IPS-11a (cell line): ENCODE data around the gene GPR62.
"Not testable (repeated sequence)": the region's sequence is repeated elsewhere in the genome, so short reads cannot be mapped to it uniquely, and the experiment has no call there.

ENCODE experiments used
- H3K4me3 ChIP-seq: one replicate; pipeline ENCODE4 v1.5.1; 2013; ENCODE audit warnings: low read depth, low read length, control low read depth

GPR62 gene, protein sequence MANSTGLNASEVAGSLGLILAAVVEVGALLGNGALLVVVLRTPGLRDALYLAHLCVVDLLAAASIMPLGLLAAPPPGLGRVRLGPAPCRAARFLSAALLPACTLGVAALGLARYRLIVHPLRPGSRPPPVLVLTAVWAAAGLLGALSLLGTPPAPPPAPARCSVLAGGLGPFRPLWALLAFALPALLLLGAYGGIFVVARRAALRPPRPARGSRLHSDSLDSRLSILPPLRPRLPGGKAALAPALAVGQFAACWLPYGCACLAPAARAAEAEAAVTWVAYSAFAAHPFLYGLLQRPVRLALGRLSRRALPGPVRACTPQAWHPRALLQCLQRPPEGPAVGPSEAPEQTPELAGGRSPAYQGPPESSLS

DNA sequence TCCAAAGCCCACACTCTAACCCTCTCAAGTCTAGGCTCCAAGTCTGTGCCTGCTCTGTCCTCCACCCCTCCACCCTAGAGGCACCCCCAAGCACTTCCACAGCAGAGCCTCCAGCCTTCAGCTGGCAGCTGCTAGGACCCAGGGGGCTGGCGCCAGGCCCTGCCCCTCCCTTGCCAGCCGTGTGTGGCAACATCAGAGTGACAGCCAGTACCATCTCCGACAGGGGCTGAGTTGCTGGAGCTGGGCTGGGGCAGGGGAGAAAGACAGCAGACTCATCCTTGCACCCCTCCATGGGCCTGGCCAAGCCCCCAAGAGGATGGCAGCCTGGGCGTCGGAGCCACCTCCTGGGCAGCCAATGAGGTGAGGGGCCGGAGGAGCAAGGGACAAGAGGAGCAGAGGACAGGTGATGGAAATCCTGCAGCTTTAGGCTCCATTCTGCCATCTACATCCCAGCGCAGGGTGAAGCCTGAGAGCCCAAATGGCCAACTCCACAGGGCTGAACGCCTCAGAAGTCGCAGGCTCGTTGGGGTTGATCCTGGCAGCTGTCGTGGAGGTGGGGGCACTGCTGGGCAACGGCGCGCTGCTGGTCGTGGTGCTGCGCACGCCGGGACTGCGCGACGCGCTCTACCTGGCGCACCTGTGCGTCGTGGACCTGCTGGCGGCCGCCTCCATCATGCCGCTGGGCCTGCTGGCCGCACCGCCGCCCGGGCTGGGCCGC lies at the start of gene GPR62:
Gene GPR62, plus strand, starts transcription at position 207 of the 718 bp plus-strand sequence. Its CDS starts 272 bp downstream, at position 479.
- peak within 1 kb of the TSS; percentile 27 for H3K4me3 ChIP-seq

DNA sequence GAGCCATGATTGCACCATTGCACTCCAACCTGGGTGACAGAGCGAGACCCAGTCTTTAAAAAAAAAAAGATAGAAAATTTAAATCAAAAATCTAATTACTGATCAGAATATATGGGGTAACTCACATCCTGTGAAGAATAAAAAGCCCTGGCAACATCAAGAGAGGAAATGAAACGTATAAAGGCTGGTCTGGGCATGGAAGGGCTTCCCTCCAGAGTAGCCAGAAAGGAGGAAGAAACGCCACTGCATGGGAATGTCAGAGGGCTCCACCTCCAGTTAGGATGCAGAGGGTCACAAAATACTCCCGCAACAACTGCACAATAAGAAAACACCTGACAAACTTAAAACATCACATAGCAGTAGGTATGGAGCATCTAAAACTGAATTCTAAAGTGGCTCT lies 47.2 kb upstream of the GPR62 start:
- no peak overlapping the region for H3K4me3 ChIP-seq

DNA sequence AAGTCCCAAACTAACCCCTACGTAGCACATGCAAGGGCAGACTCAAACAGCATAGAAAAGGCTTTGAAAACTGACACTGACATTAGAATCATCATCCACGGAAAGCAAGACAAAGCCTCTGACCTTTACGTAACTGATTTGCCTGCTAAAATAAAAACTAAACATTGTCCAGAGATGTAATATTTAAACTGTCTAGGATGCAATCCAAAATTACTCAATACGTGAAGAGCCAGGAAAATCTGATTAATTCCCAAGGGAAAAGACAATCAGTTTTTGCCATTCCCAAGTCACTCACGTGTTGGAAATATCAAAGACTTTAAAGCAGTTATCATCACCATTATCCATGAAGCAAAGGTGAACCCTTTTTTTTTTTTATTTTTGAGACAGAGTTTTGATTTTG lies 38.8 kb upstream of the GPR62 start:
- H3K4me3 ChIP-seq: no peak overlapping the region

DNA sequence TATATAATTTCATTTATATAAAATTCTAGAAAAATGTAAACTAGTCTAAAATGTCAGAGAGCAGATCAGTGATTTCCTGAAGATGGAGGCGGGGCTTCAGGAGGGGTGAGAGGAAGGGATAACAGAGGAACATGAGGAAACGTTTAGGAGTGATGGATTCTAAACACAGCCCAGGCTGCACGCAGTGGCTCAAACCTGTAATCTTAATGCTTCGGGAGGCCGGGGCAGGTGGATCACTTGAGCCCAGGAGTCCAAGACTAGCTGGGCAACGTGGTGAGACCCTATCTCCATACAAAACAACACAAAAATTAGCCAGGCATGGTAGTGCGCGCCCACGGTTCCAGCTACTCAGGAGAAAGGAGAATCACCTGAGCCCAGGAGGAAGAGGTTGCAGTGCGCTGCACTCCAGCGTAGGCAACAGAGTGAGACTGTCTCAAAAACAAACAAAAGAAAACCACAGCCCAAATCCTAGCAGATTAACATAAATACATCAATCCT lies 34.1 kb upstream of the GPR62 start:
- H3K4me3 ChIP-seq: no peak overlapping the region

DNA sequence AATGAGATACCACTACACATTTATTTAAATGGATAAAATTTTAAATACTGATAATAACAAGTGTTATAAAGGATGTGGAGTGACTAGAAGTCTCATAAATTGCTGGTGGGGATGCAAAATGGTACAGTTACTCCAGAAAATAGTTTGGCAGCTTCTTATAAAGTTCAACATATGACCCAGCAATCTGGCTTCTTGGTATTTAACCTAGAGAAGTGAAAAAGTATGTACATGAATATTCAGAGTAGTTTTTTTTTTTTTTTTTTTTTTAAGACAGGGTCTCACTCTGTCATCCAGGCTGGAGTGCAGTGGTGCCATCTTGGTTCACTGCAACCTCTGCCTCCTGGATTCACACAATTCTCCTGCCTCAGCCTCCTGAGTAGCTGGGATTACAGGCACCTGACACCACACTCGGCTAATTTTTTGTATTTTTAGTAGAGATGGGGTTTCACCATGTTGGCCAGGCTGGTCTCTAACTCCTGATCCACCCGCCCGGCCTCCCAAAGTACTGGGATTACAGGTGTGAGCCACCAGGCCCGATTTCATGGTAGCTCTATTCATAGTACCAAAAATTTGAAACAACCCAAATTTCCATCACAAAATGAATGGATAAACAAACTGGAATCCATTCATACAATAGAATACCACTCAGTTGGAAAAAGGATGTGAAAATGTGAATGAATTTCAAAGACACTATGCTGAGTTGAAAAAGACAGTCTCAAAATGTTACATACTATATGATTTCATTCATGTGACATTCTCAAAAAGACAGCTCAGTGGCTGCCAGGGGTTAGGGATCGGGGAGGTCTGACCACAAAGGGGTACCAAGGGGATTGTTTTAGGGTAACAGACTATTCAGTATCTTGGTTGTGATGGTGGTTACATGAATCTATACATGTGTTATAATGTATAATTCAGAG lies 27.9 kb upstream of the GPR62 start:
- no peak overlapping the region for H3K4me3 ChIP-seq

DNA sequence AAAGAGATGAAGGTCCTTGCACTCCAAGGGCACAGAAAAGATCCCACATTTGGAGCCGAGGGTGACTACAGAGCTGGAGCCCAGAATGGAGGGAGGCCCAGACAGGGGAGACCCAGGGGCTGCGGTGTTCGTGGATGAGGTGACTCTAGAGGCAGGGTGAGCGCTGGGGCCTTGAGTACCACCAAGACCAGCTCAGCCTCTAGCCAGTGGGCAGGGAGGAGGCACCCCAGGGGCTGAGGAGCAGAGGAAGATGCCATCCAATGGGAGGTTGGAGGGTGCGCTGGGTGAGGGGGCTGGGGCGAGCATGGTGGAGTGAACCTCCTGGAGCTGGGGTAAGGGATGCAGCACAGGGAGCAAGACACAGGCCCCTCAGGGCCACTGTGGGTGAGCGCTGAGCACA lies 26.7 kb upstream of the GPR62 start:
- no peak overlapping the region for H3K4me3 ChIP-seq

DNA sequence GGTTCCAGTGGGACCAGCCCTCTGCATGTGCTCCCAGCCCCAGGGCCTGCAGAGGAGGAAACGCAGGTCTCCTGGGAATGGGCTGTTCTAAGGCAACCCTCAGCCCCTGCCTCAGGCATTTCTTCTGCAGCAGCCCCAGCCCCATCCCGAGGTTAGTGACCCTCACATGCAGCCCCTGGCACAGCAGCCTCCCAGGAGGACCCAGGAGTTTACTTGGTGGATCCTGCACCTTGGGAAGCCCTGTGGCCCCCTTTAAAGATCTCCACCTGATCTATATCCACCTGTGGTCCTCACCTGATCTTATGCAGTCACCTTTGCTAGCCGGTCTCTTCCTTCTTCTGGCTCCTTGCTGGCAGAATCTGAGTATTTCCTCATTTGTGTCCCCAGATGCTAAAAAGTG lies 26.2 kb upstream of the GPR62 start:
- H3K4me3 ChIP-seq: not testable (repeated sequence)

DNA sequence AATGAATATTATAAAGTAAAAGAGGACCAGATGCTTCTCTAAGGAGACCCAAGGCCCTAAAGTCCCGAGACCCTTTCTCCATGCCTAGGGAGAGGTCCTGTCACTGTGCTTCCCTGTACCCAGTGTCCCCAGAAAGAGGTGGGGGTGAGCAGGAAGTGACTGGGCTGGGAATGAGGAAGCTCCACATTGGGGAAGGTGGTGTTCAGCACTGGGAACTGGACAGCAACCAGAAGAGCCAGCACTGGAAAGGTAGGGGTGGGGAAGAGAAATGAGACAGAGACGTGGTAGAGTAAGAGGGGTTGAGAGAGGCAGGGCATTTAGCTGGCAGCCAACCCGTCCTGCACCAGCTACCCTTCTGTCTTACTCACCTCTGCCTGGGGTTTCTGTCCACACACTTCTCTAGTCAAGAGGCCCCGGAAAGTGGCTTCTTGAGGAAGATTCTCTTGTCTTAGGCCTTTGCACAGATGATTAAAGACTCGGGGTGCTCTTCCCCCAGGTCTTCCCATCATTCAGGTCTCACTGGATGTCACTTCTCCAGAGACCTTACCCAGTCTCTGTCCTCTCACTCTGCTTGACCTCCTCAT lies 25.7 kb upstream of the GPR62 start:
- H3K4me3 ChIP-seq: no peak overlapping the region

DNA sequence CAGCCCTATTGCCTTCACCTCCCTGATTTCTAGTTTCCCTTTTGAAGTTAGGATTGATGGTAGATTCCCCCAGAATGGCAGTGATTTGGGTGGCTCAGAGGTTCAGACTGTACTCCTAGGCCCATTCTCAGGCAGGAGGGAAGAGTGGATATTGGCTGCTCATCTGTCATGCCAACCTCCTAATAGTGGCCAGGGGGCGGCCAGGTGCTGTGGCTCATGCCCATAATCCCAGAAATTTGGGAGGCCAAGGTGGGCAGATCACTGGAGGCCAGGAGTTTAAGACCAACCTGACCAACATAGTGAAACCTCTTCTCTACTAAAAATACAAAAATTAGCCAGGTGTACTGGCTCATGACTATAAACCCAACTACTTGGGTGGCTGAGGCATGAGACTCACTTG lies 24.7 kb upstream of the GPR62 start:
- no peak overlapping the region for H3K4me3 ChIP-seq

DNA sequence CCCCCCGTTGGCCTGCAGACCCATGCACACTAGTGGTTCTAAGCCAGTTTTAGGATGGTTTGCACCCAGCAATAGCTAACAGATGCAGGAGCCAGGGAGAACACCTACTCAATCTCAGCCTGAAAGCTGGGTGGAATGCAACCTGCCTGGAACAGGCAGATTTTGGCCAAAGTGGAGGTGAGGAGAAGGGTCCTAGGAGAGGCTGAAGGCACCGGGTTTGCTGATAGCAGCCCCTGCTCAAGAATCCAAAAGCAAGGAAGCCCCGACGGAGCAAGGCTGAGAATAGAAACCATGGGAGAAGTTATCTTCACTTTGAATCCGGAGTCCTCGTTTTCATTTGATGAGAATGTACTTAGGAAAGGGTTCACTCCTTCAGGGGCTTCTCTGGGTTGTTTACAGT lies 23.4 kb upstream of the GPR62 start:
- no peak overlapping the region for H3K4me3 ChIP-seq

DNA sequence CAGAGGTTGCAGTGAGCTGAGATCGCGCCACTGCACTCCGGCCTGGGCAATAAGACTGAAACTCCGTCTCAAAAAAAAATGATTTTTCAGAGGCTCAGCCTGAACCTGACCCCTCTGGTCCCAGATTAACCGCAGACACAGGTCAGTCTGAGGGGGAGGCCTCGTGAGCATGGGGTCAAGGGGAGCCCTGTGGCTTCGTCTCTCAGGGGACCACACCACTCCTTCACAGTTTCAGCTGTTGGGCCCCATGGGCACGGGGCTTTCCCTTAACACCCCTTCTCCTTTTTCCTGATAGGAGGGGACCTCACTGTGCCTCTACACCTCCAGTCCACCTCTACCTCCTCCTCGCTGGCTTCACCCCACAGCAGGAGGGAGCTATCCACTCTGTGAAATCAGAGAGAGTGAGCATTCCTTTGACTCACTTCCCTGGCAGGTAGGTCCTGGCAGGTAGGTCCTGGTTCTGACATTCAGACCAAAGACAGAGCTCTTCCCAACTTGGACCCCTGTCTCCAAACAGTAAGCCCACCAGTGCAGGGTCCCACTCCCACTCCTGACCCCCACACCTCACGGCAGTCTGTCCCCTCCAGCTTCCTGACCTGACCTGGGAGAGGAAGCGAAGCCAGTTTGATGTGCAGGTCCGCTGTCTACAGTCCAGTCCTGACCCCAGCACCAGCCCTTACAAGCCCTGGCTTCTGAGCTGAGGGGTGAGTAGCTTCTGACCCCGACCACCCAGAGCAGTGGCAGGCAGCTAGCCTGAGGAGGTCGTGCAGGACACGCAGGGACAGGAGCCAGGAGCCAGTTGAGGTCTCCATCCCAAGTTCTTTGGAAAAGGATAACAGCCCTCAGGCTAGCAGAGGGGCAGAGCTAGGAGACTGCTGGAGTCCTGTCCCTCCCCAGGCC lies 22.5 kb upstream of the GPR62 start:
- no peak overlapping the region for H3K4me3 ChIP-seq

DNA sequence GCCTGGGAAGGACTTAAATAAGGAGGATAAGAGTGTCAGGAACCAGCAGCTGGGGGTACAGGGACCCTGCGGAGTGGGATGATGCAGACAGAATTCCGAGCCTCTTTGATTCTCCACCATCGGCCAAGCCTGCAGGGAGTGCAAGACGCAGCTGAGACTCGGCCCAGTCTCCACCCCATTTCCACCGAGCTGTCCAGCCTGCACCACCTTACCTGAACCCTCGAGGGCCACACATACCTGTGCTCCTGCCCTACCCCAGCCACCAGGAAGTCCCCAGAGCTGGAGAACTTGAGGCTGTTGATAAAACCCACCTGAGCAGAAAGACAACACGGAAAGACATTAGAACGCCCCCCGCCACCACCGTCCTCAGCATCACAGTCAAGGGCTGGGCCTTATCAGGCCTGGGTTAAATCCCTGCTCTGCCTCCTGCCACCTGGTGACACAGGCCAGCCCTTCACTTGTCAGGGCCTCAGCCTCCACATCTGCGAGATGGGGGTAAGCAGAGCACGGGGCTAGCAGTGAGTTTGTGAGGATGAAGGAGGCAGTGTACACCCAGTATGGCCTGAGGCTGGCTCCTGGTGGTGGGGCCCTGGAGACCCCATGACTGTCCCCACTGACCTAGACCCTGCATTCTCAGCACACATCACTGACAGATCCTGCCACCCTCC lies 21.6 kb upstream of the GPR62 start:
- H3K4me3 ChIP-seq: no peak overlapping the region

DNA sequence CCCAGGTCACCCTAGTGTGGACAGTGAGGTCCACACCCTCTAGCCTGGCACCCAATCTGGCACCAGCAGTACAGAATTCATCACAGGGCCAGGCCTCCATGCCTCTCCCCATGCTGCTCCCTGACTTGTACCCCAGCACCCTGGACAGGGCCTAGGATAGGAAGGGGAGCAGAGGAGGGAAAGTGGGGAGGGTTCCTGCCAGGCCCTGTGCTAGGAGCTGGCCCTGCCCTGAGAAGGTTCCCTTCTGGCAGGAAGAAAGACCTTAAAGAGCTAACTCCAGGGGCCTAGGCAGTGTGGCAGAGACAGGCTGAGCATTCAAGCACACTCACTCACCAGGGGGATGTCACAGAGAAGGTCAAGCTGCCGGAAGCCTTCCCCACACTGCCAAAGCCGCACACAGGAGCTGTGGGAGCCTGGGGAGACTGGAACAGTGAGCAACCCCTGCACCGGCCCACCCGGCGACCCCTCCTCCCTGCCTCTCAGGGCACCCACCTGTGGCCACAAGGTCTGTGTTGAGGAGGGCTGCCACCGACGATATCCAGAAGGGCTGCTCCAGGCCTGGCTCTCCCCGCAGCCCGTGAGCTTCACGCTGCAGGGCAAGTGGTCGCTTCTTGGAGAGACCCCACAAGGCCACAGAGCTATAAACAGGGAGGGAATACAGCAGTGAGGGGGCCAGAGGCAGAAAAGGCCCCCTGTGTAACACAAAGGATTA lies 20.9 kb upstream of the GPR62 start:
- no peak overlapping the region for H3K4me3 ChIP-seq

DNA sequence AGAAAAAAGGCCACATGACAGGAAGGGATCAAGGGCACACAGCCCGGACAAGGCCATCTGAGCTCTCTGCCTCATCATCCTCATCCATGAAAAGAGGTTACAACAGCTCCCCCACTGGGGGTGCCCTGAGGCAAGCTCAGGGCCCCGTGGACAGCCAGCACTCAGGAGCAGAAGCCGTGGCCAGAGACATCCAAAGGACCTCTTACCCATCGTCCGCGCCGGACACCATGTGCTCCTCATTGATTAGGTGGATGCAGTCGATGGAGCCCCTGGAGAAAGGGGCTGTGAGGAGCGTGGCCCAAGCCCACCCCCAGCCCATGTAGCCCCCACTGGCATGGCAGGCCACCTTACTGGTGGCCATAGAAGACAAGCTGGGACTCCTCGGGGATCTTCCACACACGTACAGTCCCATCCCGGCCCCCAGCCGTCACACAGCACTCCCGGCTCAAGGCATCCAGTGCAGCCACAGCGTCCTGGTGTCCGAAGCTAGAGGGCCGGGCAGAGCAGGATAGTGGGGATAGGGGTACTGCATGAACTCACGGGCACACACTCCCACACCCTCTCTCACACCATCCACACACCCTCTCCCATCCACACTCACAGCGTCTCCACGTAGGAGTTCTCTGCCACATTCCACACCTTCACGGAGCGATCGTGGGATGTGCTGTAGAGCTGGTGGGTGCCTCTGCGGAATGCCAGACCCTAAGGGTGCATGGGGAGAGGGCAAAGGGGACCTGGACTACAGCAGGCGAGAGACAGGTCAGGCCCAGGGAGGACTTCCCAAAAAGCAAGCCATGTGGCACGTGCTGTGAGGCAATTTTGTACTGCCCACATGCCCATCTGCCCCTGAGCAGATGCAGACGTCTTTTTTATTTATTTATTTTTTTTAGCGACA lies 19.9 kb upstream of the GPR62 start:
- no peak overlapping the region for H3K4me3 ChIP-seq

DNA sequence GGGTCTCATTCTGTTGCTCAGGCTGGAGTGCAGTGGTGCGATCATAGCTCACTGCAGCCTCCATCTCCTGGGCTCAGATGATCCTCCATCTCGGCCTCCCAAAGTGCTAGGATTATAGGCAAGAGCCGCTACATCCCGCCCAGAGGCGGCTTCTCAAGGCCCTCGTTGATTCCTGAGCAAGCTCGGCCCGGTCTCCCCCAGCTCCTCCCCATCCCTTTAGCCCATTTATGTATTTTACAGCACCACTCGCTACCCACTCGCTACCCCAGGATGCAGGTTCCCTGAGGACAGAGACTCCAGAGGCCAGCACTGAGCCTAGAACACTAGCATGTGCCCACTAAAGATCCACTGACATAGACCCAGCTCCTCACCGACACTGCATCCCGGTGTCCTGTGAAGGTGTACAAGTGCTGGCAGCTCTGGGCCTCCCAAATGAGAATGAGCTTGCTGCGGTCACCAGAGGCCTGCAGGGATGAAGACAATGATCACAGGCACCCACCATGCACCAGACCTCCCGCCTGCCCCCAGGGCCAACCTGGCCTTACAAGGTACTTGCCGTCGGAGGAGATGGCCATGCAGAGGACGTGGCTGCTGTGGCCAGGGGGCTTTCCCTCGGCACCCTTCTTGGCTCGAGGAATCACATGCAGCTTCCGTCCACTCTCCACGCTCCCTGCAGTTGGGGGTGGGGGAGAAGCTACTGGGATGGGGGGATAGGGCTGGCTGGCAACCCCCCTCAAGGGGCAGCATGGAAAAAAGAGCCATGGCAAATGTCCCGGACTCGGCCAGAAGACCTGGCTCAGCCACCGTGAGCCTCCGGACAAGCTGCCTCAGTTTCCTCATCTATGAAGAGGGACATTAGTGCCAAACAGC lies 19.1 kb upstream of the GPR62 start:
- no peak overlapping the region for H3K4me3 ChIP-seq

DNA sequence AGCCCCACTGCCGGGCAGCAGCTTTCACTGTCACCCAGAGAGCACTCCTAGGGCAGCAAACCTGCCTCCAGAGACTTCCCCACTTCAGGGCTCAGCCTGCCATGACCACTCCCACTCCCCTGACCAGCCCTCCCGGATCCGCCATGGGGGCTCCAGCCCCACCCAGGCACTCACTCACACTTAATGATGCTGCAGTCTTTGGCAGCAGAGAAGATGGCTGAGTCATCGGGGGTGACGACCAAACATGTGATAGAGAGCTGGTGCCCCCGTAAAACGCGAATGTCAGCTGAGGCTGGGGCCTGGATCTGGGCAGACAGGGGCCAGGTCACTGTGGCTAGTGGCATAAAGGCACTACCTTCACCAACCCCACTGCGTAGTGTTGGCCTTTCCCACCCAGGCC lies 18.2 kb upstream of the GPR62 start:
- no peak overlapping the region for H3K4me3 ChIP-seq
